Effector memory CD4-positive, alpha-beta T cell (primary cell): Measurements from ENCODE around the gene ATP1A1.

ENCODE experiments used
- DNase-seq, 3 donors: peaks; one replicate each; pipeline ENCODE4 v3.0.0-alpha.2; 2020
- H3K27ac ChIP-seq: 2 replicates; pipeline ENCODE4 v1.7.0; 2013; ENCODE audit warnings: mild to moderate bottlenecking, low read length, moderate library complexity; ENCODE audit not compliant: insufficient read depth, poor library complexity, severe bottlenecking
- H3K27me3 ChIP-seq: replicated peaks from 2 replicates; pipeline ENCODE4 v1.7.0; 2013; ENCODE audit warnings: mild to moderate bottlenecking, low read length; ENCODE audit not compliant: insufficient read depth, control insufficient read depth, poor library complexity, severe bottlenecking
- H3K36me3 ChIP-seq: 2 replicates; pipeline ENCODE4 v1.7.0; 2013; ENCODE audit warnings: mild to moderate bottlenecking, low read length, moderate library complexity; ENCODE audit not compliant: control insufficient read depth, insufficient read depth
- H3K4me1 ChIP-seq: 2 replicates; pipeline ENCODE4 v1.7.0; 2013; ENCODE audit warnings: low read length, mild to moderate bottlenecking; ENCODE audit not compliant: control insufficient read depth, insufficient read depth, poor library complexity, severe bottlenecking
- H3K4me3 ChIP-seq: 2 replicates; pipeline ENCODE4 v1.7.0; 2013; ENCODE audit warnings: low read length, low read depth, mild to moderate bottlenecking; ENCODE audit not compliant: insufficient read depth, poor library complexity, severe bottlenecking
- H3K9me3 ChIP-seq: 2 replicates; pipeline ENCODE4 v1.7.0; 2013; ENCODE audit warnings: mild to moderate bottlenecking, low read length, moderate library complexity; ENCODE audit not compliant: control insufficient read depth

Gene ATP1A1

DNA sequence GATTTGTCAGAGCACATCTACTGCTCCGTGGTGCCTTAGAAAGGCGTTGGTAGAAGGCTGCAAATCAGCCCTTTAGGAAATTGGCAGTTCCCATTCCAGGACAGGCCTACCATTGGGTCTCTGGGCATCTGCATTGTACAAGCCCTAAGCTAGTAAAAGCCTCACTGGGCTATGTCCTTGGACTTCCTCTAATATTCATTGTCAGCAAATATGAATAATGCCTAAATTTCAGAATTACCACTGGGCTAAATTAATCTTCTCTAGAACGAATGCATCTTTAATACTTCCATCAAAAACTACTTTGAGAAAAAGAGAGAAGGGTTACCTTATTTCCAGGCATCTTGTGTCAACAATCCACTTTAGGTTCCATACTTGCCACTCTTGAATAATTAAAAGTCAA lies 41.5 kb upstream of the ATP1A1 start:
- H3K4me3 ChIP-seq, result no peak overlapping the region

DNA sequence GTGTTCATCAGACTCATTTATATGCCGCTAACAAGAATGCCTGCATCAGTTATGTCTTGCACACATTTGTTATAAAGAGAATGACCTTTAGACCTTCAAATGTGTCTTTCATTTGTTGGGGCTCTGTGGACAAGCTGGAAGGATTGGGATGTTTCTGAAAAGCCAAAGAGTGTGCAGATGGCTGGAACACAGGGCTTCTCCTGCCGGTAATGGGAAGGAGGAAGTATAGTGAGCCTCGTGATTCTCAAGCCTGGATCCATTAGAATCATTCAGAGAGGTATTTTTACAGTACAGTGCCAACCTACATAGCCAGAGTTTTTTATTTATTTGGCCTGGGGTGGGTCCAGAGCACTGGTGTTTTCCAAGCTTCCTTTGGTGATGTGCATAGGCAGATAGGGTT lies 40.6 kb upstream of the ATP1A1 start:
- no peak overlapping the region for H3K27ac ChIP-seq
- H3K27me3 ChIP-seq, result no peaks in the 10 kb centered on the region
- peaks cover 6% of the 10 kb centered on the region for H3K4me1 ChIP-seq
- DNase-seq, result no peak
- no peaks in the 10 kb centered on the region for H3K9me3 ChIP-seq
- H3K36me3 ChIP-seq, result no peaks in the 10 kb centered on the region
- no peak overlapping the region for H3K4me3 ChIP-seq

More for the DNA sequence above, 41.5 kb upstream of the ATP1A1 start:
- Histone ChIP-seq H3K9me3 (no peaks in the 10 kb centered on the region), H3K27me3 (no peaks in the 10 kb centered on the region), H3K4me1 (peaks cover 15% of the 10 kb centered on the region), H3K36me3 (no peaks in the 10 kb centered on the region), H3K27ac (no peak overlapping the region)
- DNase-seq, result no peak

DNA sequence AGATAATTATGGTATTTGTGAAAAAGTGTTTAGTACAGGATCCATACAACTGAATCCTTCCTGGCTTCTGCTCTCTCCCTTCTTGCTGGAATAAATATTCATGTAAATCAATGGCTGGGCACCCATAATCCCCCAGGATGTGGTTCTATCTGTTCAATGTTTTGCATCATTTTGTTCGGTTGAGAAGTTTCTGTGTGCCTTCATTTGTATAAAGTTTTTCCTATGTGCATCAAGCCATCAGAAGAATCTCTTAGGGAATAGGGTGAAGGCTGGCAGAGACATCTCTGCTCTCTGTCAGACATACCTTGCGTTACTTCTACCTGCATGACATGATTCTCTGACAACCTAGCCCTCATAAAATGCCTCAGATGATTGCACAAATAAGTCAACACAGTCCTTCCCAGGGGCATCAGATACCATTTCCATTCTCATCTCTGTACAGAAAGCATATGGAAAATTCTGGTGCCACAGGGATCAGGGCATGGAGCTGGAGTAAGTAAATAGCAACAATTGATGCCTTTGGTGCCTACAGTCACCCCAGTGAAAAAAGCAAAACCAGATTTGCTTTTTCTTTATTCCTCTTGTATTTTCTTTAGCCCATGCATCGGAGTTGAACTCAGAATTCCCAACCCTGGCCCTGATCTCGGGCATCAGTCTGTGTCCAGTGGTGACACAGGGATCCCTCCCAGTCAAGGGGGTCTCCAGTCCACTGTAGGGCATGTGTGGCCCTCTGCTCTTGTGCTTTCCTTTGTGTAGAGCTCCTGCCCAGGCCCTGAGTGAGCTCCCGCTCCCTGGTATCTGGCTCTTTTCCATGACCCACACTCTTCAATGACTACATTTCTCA lies 39.7 kb upstream of the ATP1A1 start:
- H3K4me3 ChIP-seq, result no peak overlapping the region
- H3K9me3 ChIP-seq, result no peaks in the 10 kb centered on the region
- H3K27ac ChIP-seq, result no peak overlapping the region
- H3K36me3 ChIP-seq, result no peaks in the 10 kb centered on the region
- DNase-seq, result no peak
- no peaks in the 10 kb centered on the region for H3K27me3 ChIP-seq
- no peaks in the 10 kb centered on the region for H3K4me1 ChIP-seq

DNA sequence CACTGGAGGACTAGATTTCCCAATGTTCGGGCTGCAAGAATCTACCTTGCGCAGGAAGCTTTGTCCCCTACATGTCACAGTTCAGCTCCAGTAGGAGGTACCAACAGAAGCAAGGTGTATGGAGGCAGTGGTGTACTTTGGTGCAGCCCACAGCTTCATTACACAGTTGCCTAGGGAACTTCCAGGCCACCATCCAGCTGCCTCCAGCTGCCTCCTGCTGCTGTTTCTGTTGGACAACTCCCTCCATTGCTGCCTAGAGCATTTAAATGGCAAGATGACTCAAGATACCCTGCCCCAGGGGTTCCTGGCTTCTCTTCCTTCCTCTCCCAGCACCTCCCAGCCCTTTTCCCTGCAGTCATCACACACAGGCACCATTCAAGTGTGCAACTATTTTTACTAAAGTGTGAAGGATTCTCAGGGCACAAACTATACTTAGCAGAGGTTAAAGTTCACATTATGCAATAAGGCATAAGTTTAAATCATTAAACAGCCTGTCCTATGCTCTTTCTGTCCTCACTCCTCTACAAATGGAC lies 39.0 kb upstream of the ATP1A1 start:
- no peak for DNase-seq
- Histone ChIP-seq H3K27me3 (no peaks in the 10 kb centered on the region), H3K4me1 (no peaks in the 10 kb centered on the region), H3K4me3 (no peak overlapping the region), H3K36me3 (no peaks in the 10 kb centered on the region), H3K27ac (no peak overlapping the region), H3K9me3 (no peaks in the 10 kb centered on the region)

DNA sequence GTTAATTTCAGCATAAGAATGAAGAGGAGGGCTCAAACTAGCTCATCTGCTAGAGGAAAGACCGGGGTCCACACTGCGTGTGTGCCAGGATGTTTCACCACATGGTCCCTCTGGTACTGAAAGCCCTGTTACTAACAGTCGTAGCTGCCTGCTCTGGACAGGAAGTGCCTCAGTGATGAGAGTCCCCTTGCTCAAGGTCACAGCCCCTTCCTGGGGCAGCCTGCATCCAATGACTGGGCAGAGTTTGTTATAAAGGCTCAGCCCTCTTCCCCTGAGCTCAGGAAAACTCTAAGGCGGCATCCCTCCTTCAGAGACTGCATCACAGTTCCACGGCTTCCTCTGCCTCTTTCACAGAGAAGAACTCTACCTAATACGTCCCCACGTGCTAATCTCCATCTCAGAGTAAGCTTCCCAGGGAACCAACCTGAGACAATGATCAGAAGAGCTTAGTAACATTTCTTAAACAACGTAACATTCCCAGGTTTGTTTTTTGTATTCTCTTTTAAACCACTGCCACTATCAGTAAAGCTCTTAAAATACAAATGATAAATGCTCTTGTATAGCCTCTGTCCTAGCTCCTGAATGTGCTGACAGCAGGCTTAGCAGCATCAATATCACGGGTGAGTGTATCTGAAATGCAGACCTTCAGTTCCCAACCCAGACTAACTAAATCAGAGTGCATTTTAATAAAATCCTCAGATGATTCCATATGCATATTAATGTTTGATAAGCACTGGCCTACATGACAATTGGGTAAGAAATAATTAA lies 38.0 kb upstream of the ATP1A1 start:
- Histone ChIP-seq H3K9me3 (no peaks in the 10 kb centered on the region), H3K27me3 (no peaks in the 10 kb centered on the region), H3K4me1 (no peaks in the 10 kb centered on the region), H3K4me3 (no peak overlapping the region), H3K27ac (no peak overlapping the region), H3K36me3 (no peaks in the 10 kb centered on the region)
- no peak for DNase-seq

DNA sequence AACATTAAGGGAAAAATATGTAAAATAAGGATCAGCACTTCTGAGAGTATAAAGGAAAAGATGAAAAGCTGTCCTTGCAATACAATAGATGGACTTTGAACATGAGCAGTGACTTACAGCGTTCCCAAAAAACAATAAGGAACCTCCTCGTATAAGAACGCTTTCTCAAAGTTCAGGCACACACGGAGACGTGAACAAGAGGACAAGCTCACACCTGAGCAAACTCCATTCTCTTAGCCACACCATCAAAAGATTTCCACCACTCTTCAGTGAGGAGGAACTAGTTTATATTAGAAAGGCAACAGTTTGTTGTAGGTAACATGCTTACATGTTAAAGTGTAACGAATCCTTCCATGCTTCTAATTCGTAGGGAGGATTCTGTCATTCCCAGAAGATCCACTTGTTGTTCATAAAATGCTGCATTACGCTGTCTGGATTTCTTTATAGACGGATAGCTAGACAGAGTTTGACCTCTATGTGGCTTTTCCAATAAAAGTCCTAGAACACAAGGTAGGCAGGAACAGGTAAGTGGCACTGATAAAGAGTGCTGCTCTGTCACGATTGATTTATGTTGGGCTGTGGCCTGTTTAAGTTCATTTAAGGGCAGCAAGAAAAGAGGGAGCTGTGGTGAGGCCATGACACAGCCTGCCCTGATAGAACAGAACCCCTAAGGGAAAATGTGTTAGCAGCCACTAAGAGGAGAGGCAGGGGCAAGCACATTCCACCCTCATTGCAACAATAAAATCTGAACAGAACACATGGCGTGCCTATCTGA lies 37.0 kb upstream of the ATP1A1 start:
- H3K27me3 ChIP-seq, result no peaks in the 10 kb centered on the region
- H3K36me3 ChIP-seq, result no peaks in the 10 kb centered on the region
- DNase-seq, result no peak
- no peak overlapping the region for H3K4me3 ChIP-seq
- H3K4me1 ChIP-seq, result no peaks in the 10 kb centered on the region
- H3K27ac ChIP-seq, result no peak overlapping the region
- H3K9me3 ChIP-seq, result no peaks in the 10 kb centered on the region

DNA sequence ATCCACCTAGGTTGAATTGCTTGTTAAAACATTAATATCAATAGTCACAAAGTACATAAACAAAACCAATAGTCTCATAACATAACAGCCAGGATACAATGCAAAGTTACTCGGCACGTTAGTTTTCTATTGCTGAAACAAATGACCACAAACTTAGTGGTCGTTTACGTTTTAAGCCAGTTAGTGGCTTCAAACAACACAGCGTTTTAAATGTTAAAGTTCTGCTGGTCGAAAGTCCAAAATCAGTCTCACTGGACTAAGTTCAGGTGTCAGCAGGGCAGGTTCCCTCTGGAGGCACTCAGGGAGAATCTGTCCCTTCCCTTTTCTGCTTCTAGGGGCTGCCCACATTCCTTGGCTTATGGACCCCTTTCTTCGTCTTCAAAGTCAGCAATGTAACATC lies 35.6 kb upstream of the ATP1A1 start:
- Histone ChIP-seq H3K4me1 (no peaks in the 10 kb centered on the region), H3K4me3 (no peak overlapping the region), H3K27me3 (no peaks in the 10 kb centered on the region), H3K9me3 (no peaks in the 10 kb centered on the region), H3K27ac (no peak overlapping the region), H3K36me3 (no peaks in the 10 kb centered on the region)
- DNase-seq, result no peak

DNA sequence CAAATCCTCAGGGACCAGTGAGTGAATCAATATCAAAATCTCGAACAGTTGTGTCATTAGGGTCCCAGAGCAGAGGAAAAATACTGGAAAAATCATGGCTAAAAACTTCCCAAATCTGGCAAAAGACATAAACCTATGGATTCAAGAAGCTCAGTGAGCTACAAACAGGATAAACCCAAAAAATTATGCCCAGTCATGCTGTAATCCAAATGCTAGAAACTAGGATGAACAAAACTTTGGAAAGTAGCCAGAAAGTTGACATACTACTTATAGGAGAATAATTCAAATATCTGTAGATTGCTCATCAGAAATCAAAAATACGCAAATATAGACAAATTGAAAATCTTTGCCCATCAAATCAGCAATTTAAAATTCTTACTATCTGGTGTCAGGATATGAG lies 34.6 kb upstream of the ATP1A1 start:
- H3K27ac ChIP-seq, result no peak overlapping the region
- no peak overlapping the region for H3K4me3 ChIP-seq
- H3K9me3 ChIP-seq, result no peaks in the 10 kb centered on the region
- H3K4me1 ChIP-seq, result no peaks in the 10 kb centered on the region
- no peaks in the 10 kb centered on the region for H3K36me3 ChIP-seq
- no peak for DNase-seq
- H3K27me3 ChIP-seq, result no peaks in the 10 kb centered on the region

DNA sequence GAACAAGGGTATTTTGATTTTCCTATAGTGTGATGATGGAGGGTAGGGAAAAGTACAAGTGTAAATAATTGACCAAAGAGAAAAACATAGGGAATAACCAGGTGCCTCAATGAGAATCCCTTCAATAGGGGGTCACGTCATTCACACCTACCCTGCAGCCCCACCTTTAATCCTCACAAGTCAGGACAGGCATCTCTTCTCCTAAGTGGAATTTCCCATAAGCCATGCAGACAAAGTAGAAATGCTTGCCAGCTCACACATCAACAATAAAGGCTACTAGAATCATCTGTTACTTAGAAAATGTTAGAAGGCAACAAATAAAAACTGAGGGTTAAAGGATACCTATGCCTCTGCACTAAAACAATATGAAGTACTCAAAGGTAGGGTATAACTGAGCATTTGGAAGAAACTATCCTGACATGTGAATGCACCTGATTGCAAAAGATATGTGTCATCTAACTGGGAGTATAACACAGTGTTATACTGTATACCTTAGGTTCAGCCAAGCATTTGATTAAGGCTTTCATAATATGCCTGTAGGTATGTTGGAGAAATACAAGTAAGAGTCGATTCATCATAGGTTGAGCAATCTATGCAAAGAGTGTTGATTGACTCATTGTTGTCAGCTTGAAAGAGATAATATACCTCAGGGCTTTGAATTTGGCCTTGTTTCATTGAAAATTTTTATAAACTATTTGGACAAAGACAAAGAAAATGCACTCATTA lies 32.4 kb upstream of the ATP1A1 start:
- no peak overlapping the region for H3K4me3 ChIP-seq
- no peak for DNase-seq
- H3K36me3 ChIP-seq, result no peaks in the 10 kb centered on the region
- H3K4me1 ChIP-seq, result peaks cover 3% of the 10 kb centered on the region
- H3K27ac ChIP-seq, result no peak overlapping the region
- no peaks in the 10 kb centered on the region for H3K9me3 ChIP-seq
- H3K27me3 ChIP-seq, result no peaks in the 10 kb centered on the region
